H1 (cell line): Measurements from ENCODE around the gene HOXD1. TPM values are rescaled to one million over a fixed set of nuclear protein-coding genes. Genes with fewer than 3 reads are reported as not detected.

Source experiments
- CTCF ChIA-PET: fragments of 300-600 bp; sonication (Branson Sonifier 250); formaldehyde crosslinking; loops from one replicate; lab custom pipeline; 2021; ENCODE audit not compliant: partially characterized antibody; lab: Charles Lee
- POLR2A ChIA-PET: fragments of 300-600 bp; sonication (Branson Sonifier 250); formaldehyde crosslinking; loops from one replicate; lab custom pipeline; 2021; ENCODE audit warnings: inconsistent platforms; ENCODE audit not compliant: partially characterized antibody; lab: Charles Lee
- DNase-seq, 2 experiments: peaks; one replicate each; pipeline versions ENCODE4 v3.0.0 to v3.0.0-alpha.2; 2010 to 2022; ENCODE audit warnings: low spot score in 2 of 2, low read depth in 1 of 2, mixed read lengths in 1 of 2
- FAIRE-seq: peaks from 2 replicates; lab custom pipeline; 2011; peaks lifted over from hg19 to GRCh38; lab: Jason Lieb, UNC
- H2AFZ ChIP-seq: 2 replicates; pipeline ENCODE4 v1.8.1; 2012; ENCODE audit warnings: low read length, inconsistent platforms
- H2AK5ac ChIP-seq: 2 replicates; pipeline ENCODE4 v1.6.1; 2013; ENCODE audit warnings: low read depth, low read length
- H2BK120ac ChIP-seq: replicated peaks from 2 replicates; pipeline ENCODE3; 2013; ENCODE audit warnings: low read depth, low read length, inconsistent platforms
- H2BK12ac ChIP-seq: 2 replicates; pipeline ENCODE4 v1.6.1; 2013; ENCODE audit warnings: low read depth, low read length
- H2BK15ac ChIP-seq: 2 replicates; pipeline ENCODE4 v1.6.1; 2013; ENCODE audit warnings: low read length
- H2BK20ac ChIP-seq: 2 replicates; pipeline ENCODE4 v1.6.1; 2013; ENCODE audit warnings: low read length
- H2BK5ac ChIP-seq: 2 replicates; pipeline ENCODE4 v1.6.1; 2013; ENCODE audit warnings: low read depth, low read length
- H3K14ac ChIP-seq: 2 replicates; pipeline ENCODE4 v1.6.1; 2013; ENCODE audit warnings: inconsistent platforms; ENCODE audit not compliant: insufficient read length
- H3K18ac ChIP-seq: 2 replicates; pipeline ENCODE4 v1.6.1; 2013; ENCODE audit warnings: low read length; ENCODE audit errors: extremely low read depth
- H3K23ac ChIP-seq: 2 replicates; pipeline ENCODE4 v1.6.1; 2013; ENCODE audit warnings: inconsistent platforms; ENCODE audit not compliant: insufficient read length
- H3K23me2 ChIP-seq: 2 replicates; pipeline ENCODE4 v1.6.1; 2013; ENCODE audit warnings: low read depth, low read length
- H3K27ac ChIP-seq: 2 replicates; pipeline ENCODE4 v1.6.1; 2011; ENCODE audit warnings: low read depth, low read length, inconsistent platforms
- H3K27me3 ChIP-seq, 4 experiments: replicated peaks in 1 of 4; 1 replicate in 1 of 4; 2 replicates in 3 of 4; pipeline versions ENCODE4 v1.6.1 to v1.8.1; 2011 to 2013; ENCODE audit warnings: low read length in 3 of 4, mild to moderate bottlenecking in 3 of 4, inconsistent platforms in 2 of 4, mixed read lengths in 2 of 4, moderate library complexity in 1 of 4; ENCODE audit not compliant: control insufficient read depth in 3 of 4, insufficient read depth in 3 of 4; ENCODE audit errors: extremely low read depth in 1 of 4
- H3K36me3 ChIP-seq, 4 experiments: 2 replicates each; pipeline versions ENCODE4 v1.6.1 to v1.8.1; 2011 to 2013; ENCODE audit warnings: mild to moderate bottlenecking in 4 of 4, low read length in 3 of 4, moderate library complexity in 2 of 4, control low read depth in 1 of 4, inconsistent platforms in 1 of 4; ENCODE audit not compliant: insufficient read depth in 4 of 4, control insufficient read depth in 2 of 4
- H3K4ac ChIP-seq: replicated peaks from 2 replicates; pipeline ENCODE3; 2013; ENCODE audit warnings: low read length, low read depth, mixed read lengths, inconsistent platforms; ENCODE audit not compliant: insufficient read length
- H3K4me1 ChIP-seq, 4 experiments: replicated peaks in 1 of 4; 1 replicate in 1 of 4; 2 replicates in 3 of 4; pipeline versions ENCODE4 v1.6.1 to v1.8.1; 2011 to 2013; ENCODE audit warnings: low read length in 3 of 4, inconsistent platforms in 2 of 4, mixed read lengths in 1 of 4; ENCODE audit not compliant: insufficient read depth in 4 of 4, control insufficient read depth in 3 of 4
- H3K4me2 ChIP-seq, 2 experiments: 2 replicates each; pipeline versions ENCODE4 v1.6.1 to v1.8.1; 2011 to 2013; ENCODE audit warnings: low read depth in 2 of 2, low read length in 2 of 2, control low read depth in 1 of 2, inconsistent platforms in 1 of 2, mild to moderate bottlenecking in 1 of 2; ENCODE audit not compliant: insufficient read depth in 1 of 2
- H3K4me3 ChIP-seq, 4 experiments: fragments of 200-600, 300-600 bp in 1 of 4; sonication (generic), shearing (Covaris generic), sonication (Bioruptor Twin) in 1 of 4; 2 replicates each; pipeline versions ENCODE4 v1.5.1 to v1.8.1; 2011 to 2016; ENCODE audit warnings: low read length in 4 of 4, low read depth in 3 of 4, control low read depth in 2 of 4, inconsistent platforms in 2 of 4, mild to moderate bottlenecking in 2 of 4, mixed read lengths in 1 of 4, moderate library complexity in 1 of 4; ENCODE audit not compliant: insufficient read depth in 2 of 4; ENCODE audit errors: extremely low read depth in 1 of 4
- H3K56ac ChIP-seq: replicated peaks from 2 replicates; pipeline ENCODE3; 2013; ENCODE audit warnings: low read depth, mild to moderate bottlenecking, mixed read lengths, low read length, inconsistent platforms; ENCODE audit not compliant: insufficient read length
- H3K79me1 ChIP-seq: 2 replicates; pipeline ENCODE4 v1.6.1; 2013; ENCODE audit warnings: low read depth, low read length, control low read depth
- H3K79me2 ChIP-seq, 2 experiments: 2 replicates each; pipeline versions ENCODE4 v1.6.1 to v1.8.1; 2012 to 2013; ENCODE audit warnings: low read length in 2 of 2, mild to moderate bottlenecking in 2 of 2, inconsistent platforms in 1 of 2; ENCODE audit not compliant: insufficient read depth in 2 of 2, control insufficient read depth in 1 of 2
- H3K9ac ChIP-seq, 4 experiments: replicated peaks in 1 of 4; 1 replicate in 1 of 4; 2 replicates in 3 of 4; pipeline versions ENCODE4 v1.6.1 to v1.8.1; 2011 to 2013; ENCODE audit warnings: low read depth in 3 of 4, low read length in 3 of 4, control low read depth in 2 of 4, mild to moderate bottlenecking in 2 of 4, moderate library complexity in 2 of 4, inconsistent platforms in 1 of 4; ENCODE audit errors: extremely low read depth in 1 of 4
- H3K9me3 ChIP-seq, 2 experiments: 2 replicates each; pipeline versions ENCODE4 v1.6.1 to v1.8.1; 2012 to 2013; ENCODE audit warnings: mild to moderate bottlenecking in 2 of 2, moderate library complexity in 2 of 2, control low read depth in 1 of 2, inconsistent platforms in 1 of 2, low read depth in 1 of 2, low read length in 1 of 2, mixed read lengths in 1 of 2; ENCODE audit not compliant: insufficient read depth in 2 of 2
- H4K20me1 ChIP-seq, 2 experiments: replicated peaks in 1 of 2; 2 replicates each; pipeline versions ENCODE3 to v1.8.1; 2011 to 2013; ENCODE audit warnings: inconsistent platforms in 2 of 2, low read length in 2 of 2, mild to moderate bottlenecking in 1 of 2; ENCODE audit not compliant: insufficient read depth in 2 of 2, control insufficient read depth in 1 of 2
- H4K5ac ChIP-seq: 2 replicates; pipeline ENCODE4 v1.6.1; 2013; ENCODE audit warnings: low read length, low read depth, mixed read lengths, inconsistent platforms; ENCODE audit not compliant: insufficient read length
- H4K8ac ChIP-seq: 2 replicates; pipeline ENCODE4 v1.8.0; 2013; ENCODE audit warnings: mild to moderate bottlenecking, moderate library complexity, low read length, inconsistent platforms; ENCODE audit not compliant: insufficient read depth; ENCODE audit errors: extremely low read depth
- H4K91ac ChIP-seq: replicated peaks from 2 replicates; pipeline ENCODE3; 2013; ENCODE audit warnings: low read length, mixed read lengths, inconsistent platforms; ENCODE audit not compliant: insufficient read length
- BCL11A ChIP-seq, 2 experiments: IDR thresholded peaks; one replicate each; pipeline ENCODE4 v1.6.1; 2011; ENCODE audit warnings: low read depth in 2 of 2, low read length in 2 of 2, mild to moderate bottlenecking in 2 of 2
- CBX5 ChIP-seq: fragments of 300-800, 300-1000 bp; sonication (generic); IDR thresholded peaks from 2 replicates; pipeline ENCODE4 v1.7.1; 2016; ENCODE audit warnings: antibody characterized with exemption, low read length, low read depth
- CREB1 ChIP-seq: IDR thresholded peaks from 2 replicates; pipeline ENCODE4 v1.6.1; 2012; ENCODE audit warnings: inconsistent platforms
- EGR1 ChIP-seq: IDR thresholded peaks from 2 replicates; pipeline ENCODE4 v1.6.1; 2011; ENCODE audit warnings: low read depth, low read length, borderline replicate concordance
- EZH2 ChIP-seq: fragments of 200-600 bp; sonication (generic); IDR thresholded peaks from 2 replicates; pipeline ENCODE4 v1.7.1; 2012; ENCODE audit warnings: low read depth, mild to moderate bottlenecking, moderate library complexity, low read length, inconsistent platforms; ENCODE audit not compliant: severe bottlenecking
- GTF2F1 ChIP-seq: IDR thresholded peaks from 2 replicates; pipeline ENCODE4 v1.6.1; 2012; ENCODE audit warnings: low read depth, low read length, improper control_type of control experiment, borderline replicate concordance
- PHF8 ChIP-seq: fragments of 200-600 bp; sonication (generic); conservative IDR thresholded peaks from 2 replicates; pipeline ENCODE4 v1.7.1; 2012; ENCODE audit warnings: low read depth, mild to moderate bottlenecking, inconsistent platforms, low read length, moderate library complexity
- SIRT6 ChIP-seq: IDR thresholded peaks from one replicate; pipeline ENCODE4 v1.7.1; 2012; ENCODE audit warnings: low read length, inconsistent platforms
- SP4 ChIP-seq: IDR thresholded peaks from 2 replicates; pipeline ENCODE4 v1.6.1; 2012; ENCODE audit warnings: low read length, inconsistent platforms
- SUZ12 ChIP-seq: fragments of 200-600 bp; sonication (generic); IDR thresholded peaks from 2 replicates; pipeline ENCODE4 v1.6.1; 2012; ENCODE audit warnings: mild to moderate bottlenecking, inconsistent platforms, low read length, moderate library complexity, mixed read lengths
- TCF12 ChIP-seq: IDR thresholded peaks from 2 replicates; pipeline ENCODE4 v1.6.1; 2011; ENCODE audit warnings: low read depth, mild to moderate bottlenecking, low read length
- WGBS, 2 experiments: shearing (Covaris generic) in 1 of 2; methylation state at CpG; one replicate each; pipeline versions ENCODE4 v1.1.6 to v1.1.7; 2013 to 2015; ENCODE audit warnings: low lambda C conversion rate in 2 of 2, mixed read lengths in 2 of 2, inconsistent platforms in 1 of 2, low coverage in 1 of 2, missing lambda C conversion rate in 1 of 2; ENCODE audit not compliant: insufficient replicate concordance in 2 of 2, insufficient coverage in 1 of 2, insufficient read length in 1 of 2; ENCODE audit errors: extremely low coverage in 1 of 2, missing lambda C conversion rate in 1 of 2; 5-methylcytosine and 5-hydroxymethylcytosine counted together
- polyA plus RNA-seq, 7 experiments: library from polyadenylated mRNA; depleted of rRNA in 3 of 7; stranded (reverse) in 5 of 7; unstranded in 2 of 7; fragments of >200 nt in 5 of 7; fragments of 200-250 nt in 2 of 7; gene quantifications; 1 replicate in 5 of 7; 2 replicates in 1 of 7; 4 replicates in 1 of 7; pipeline versions ENCODE4 v1.2.1 to v1.2.3, GENCODE V29; 2011 to 2013; ENCODE audit warnings: missing spikeins in 2 of 7, mixed read lengths in 2 of 7
- total RNA-seq: library from RNA; stranded (reverse); fragmentation: NEBNext Ultra II Directional; extraction: Animal tissue kit (Norgen Biotek cat#: 25700); gene quantifications from 2 replicates; pipeline ENCODE4 v1.2.1, GENCODE V29; 2021
- TF ChIP-seq, protein P1 (sequence below): IDR thresholded peaks from 2 replicates; pipeline ENCODE4 v1.6.1; 2012; ENCODE audit warnings: inconsistent platforms

HOXD1 gene
- total and polyA plus RNA-seq, 2 of the 8 experiments (the other 6 are each of a cell fraction or from before 2014, with no cell fraction given): 0.03 TPM; not detected in 1

DNA sequence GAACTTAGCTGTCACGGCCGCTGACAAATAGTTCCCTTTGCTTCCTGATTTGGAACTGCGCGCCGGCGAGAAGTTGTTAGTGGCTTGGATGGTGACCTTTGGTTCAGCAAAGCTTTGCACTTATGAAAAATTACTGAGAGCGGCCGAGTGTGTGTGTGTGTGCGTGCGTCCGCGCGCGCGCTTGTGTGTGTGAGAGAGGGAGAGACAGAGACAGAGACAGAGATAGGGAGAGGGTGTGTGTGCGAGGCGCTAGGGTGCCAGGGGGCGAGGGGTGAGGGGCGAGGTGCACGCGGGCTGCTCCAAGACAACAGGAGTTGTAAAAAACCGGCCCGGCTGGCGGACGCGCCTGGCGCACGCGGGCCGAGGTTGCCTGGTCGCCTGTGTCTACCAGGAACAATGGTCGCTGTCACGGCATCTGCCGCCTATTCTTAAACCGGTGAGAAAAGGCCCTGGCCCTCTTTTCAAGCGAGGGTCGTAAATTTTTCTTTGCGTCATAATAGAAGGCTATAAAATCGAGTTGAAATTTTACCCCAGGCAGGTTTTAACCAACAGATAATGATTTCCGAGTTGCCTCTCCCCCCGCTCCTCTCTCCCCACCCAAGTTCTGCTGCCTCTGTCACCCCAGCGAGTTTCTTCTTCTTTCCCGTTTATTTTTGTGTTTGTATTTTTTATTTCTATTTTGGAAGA is 30.8 kb upstream of the HOXD1 start:
- CTCF ChIA-PET: interaction anchor here (1.1 to 1.4 kb wide), 3 partner anchors 15 to 31 kb away, joined by 3 to 5 read pairs (median 4); no protein-coding TSS in a partner anchor
- WGBS, 2 experiments: 5% methylated on average over 42 of the region's 43 CpGs; no CpG with 5 or more reads in 1 of the 2 experiments
- Histone ChIP-seq H2BK20ac (no peak overlapping the region), H2AK5ac (no peak overlapping the region), H4K91ac (no peak overlapping the region), H3K4me3 (no peak overlapping the region; a peak in 1 of 8 replicates), H3K4me2 (no peak overlapping the region), H2BK120ac (no peak overlapping the region), H2AFZ (no peak overlapping the region), H3K23ac (no peak overlapping the region), H2BK15ac (no peak overlapping the region), H4K5ac (no peak overlapping the region), H3K79me1 (no peaks in the 10 kb centered on the region), H3K36me3 (peaks cover 0 to 10% (median 0%) of the 10 kb centered on the region in 4 experiments; a peak in 1 of 8 replicates), H3K27me3 (peaks cover 98 to 100% (median 100%) of the 10 kb centered on the region in 4 experiments), H4K8ac (no peak overlapping the region), H4K20me1 (peaks cover 27 to 45% of the 10 kb centered on the region in 2 experiments), H3K9ac (no peak overlapping the region), H3K27ac (no peak overlapping the region), H3K23me2 (no peaks in the 10 kb centered on the region), H3K14ac (no peak overlapping the region), H3K18ac (no peak overlapping the region), H3K9me3 (no peaks in the 10 kb centered on the region), H2BK12ac (no peak overlapping the region), H3K56ac (no peak overlapping the region), H3K4ac (no peak overlapping the region), H2BK5ac (no peak overlapping the region), H3K79me2 (no peaks in the 10 kb centered on the region), H3K4me1 (peaks cover 0 to 9% (median 6%) of the 10 kb centered on the region in 4 experiments; a peak in 5 of 7 replicates)
- POLR2A ChIA-PET: interaction anchor here (1.0 kb wide), 1 partner anchor 15 kb away, joined by 3 read pairs; no protein-coding TSS in a partner anchor
- FAIRE-seq (no peak), DNase-seq (peak in 1 of 2 experiments; percentile 66)
- TF ChIP-seq BCL11A (IDR thresholded peaks at IDR 0.05; ENCODE audit: low read depth in 2 of 2, low read length in 2 of 2) (no peak), CBX5 (no peak), SIRT6 (no peak), SUZ12 (peak; percentile 100), EZH2 (peak; percentile 100), PHF8 (no peak), CREB1 (no peak), GTF2F1 (no peak), SP4 (no peak), TCF12 (no peak), EGR1 (no peak)
- TF ChIP-seq, protein P1, sequence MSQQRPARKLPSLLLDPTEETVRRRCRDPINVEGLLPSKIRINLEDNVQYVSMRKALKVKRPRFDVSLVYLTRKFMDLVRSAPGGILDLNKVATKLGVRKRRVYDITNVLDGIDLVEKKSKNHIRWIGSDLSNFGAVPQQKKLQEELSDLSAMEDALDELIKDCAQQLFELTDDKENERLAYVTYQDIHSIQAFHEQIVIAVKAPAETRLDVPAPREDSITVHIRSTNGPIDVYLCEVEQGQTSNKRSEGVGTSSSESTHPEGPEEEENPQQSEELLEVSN: 0 out of 2 replicates have a peak, but pooled peaks have one; percentile 12
